Erythroblast (primary cell): ENCODE data around the gene SH3YL1.
A peak's percentile ranks its signal among the peaks of the same experiment; 100 is the strongest.

Source experiments
- DNase-seq, 2 experiments: peaks; one replicate each; lab custom pipeline; 2025; lab: John Stamatoyannopoulos, UW
- GATA1 ChIP-seq: IDR thresholded peaks from 2 replicates; pipeline ENCODE4 v1.6.1; 2011; ENCODE audit warnings: low read depth, mild to moderate bottlenecking, control low read depth, low read length, moderate library complexity
- POLR2A ChIP-seq: IDR thresholded peaks from 2 replicates; pipeline ENCODE4 v1.6.1; 2011; ENCODE audit warnings: mild to moderate bottlenecking, low read length

SH3YL1 gene

GRCh38 chr2:182509-183122, 81.2 kb downstream of the SH3YL1 start:
- peak; percentile 0 to 6 for DNase-seq
- no peak for TF ChIP-seq POLR2A
- TF ChIP-seq GATA1 = no peak

GRCh38 chr2:180311-180710, 83.5 kb downstream of the SH3YL1 start:
- DNase-seq = no peak
- TF ChIP-seq GATA1 (no peak), POLR2A (no peak)

- TF ChIP-seq POLR2A = no peak
- TF ChIP-seq GATA1 = no peak
- DNase-seq = no peak
Measured at GRCh38 chr2:179886-180285, 83.9 kb downstream of the SH3YL1 start.

- no peak for DNase-seq
- TF ChIP-seq POLR2A = no peak
- no peak for TF ChIP-seq GATA1
Measured at GRCh38 chr2:177733-178132, 86.1 kb downstream of the SH3YL1 start.

- TF ChIP-seq GATA1 (no peak), POLR2A (no peak)
- no peak for DNase-seq
Measured at GRCh38 chr2:176917-177316, 86.9 kb downstream of the SH3YL1 start.

- DNase-seq = no peak
- TF ChIP-seq POLR2A (no peak), GATA1 (no peak)
Measured at GRCh38 chr2:175880-176820, 87.7 kb downstream of the SH3YL1 start.

GRCh38 chr2:175161-175786, 88.6 kb downstream of the SH3YL1 start:
- no peak for DNase-seq
- no peak for TF ChIP-seq POLR2A
- no peak for TF ChIP-seq GATA1

GRCh38 chr2:172120-172519, 91.7 kb downstream of the SH3YL1 start:
- peak in 1 of 2 experiments; percentile 8 for DNase-seq

GRCh38 chr2:169741-170140, 94.1 kb downstream of the SH3YL1 start:
- DNase-seq = no peak
- no peak for TF ChIP-seq POLR2A
- no peak for TF ChIP-seq GATA1
